Esophagus mucosa (tissue), 1 donor: ENCODE data around the gene TP53I3. TPM values are rescaled to one million over a fixed set of nuclear protein-coding genes. Genes with fewer than 3 reads are reported as not detected.
A peak's percentile ranks its signal among the peaks of the same experiment; 100 is the strongest.
"Not testable (repeated sequence)": the region's sequence is repeated elsewhere in the genome, so short reads cannot be mapped to it uniquely, and the experiment has no call there.

Experiments
- ATAC-seq: fragments of 200-7000 bp; cut with Tn5 transposase; one replicate; pipeline ENCODE4 v1.9.1; 2020
- total RNA-seq: library from RNA; stranded (reverse); gene quantifications from one replicate; pipeline ENCODE4 v1.2.4, GENCODE V29; 2023
- donor health status: DM: yes; HTN: yes; CAD: no.

The TP53I3 gene
- total RNA-seq, 1 donor from 2014 or later = 102 TPM

- ATAC-seq = not testable (repeated sequence)
These were observed 10.6 kb upstream of the TP53I3 start for GRCh38 chr2:24095171-24095677.

- not testable (repeated sequence) for ATAC-seq
These were observed 8.6 kb upstream of the TP53I3 start for GRCh38 chr2:24093270-24093669.

- ATAC-seq = peak; percentile 14
These were observed 4.3 kb upstream of the TP53I3 start for GRCh38 chr2:24088821-24089359.

- ATAC-seq = no peak
These were observed 2.4 kb upstream of the TP53I3 start for GRCh38 chr2:24087032-24087431.

GRCh38 chr2:24086241-24086640 lies 1.6 kb upstream of the TP53I3 start:
- no peak for ATAC-seq

GRCh38 chr2:24085200-24085489 lies 511 bp upstream of the TP53I3 start:
- no peak for ATAC-seq

GRCh38 chr2:24083567-24084385 lies 858 bp downstream of the TP53I3 start:
- ATAC-seq = peak; percentile 76

- no peak for ATAC-seq
These were observed 1.7 kb downstream of the TP53I3 start for GRCh38 chr2:24082787-24083566.

GRCh38 chr2:24080701-24081100 lies 3.9 kb downstream of the TP53I3 start:
- no peak for ATAC-seq

GRCh38 chr2:24077879-24078278 lies 6.8 kb downstream of the TP53I3 start:
- ATAC-seq = no peak

- ATAC-seq = no peak
These were observed 7.1 kb downstream of the TP53I3 start for GRCh38 chr2:24077535-24077877.

GRCh38 chr2:24076849-24077534 lies 7.6 kb downstream of the TP53I3 start:
- no peak for ATAC-seq

GRCh38 chr2:24075915-24076848 lies 8.5 kb downstream of the TP53I3 start, which contains the start of gene SF3B6:
Gene SF3B6 (minus strand): TSS chr2:24076326. CDS start chr2:24076229, 97 bp downstream.
- ATAC-seq = peak; percentile 94

- no peak for ATAC-seq
These were observed 9.4 kb downstream of the TP53I3 start for GRCh38 chr2:24075259-24075658.

GRCh38 chr2:24073816-24074215 lies 10.8 kb downstream of the TP53I3 start:
- ATAC-seq = no peak

GRCh38 chr2:24072259-24072658 lies 12.4 kb downstream of the TP53I3 start:
- no peak for ATAC-seq

- ATAC-seq = no peak
These were observed 19.3 kb downstream of the TP53I3 start for GRCh38 chr2:24065341-24065740.

- no peak for ATAC-seq
These were observed 25.9 kb downstream of the TP53I3 start for GRCh38 chr2:24058564-24059271.

GRCh38 chr2:24055750-24056149 lies 28.9 kb downstream of the TP53I3 start:
- no peak for ATAC-seq

GRCh38 chr2:24054366-24055010 lies 30.1 kb downstream of the TP53I3 start:
- no peak for ATAC-seq

- ATAC-seq = no peak
These were observed 31.7 kb downstream of the TP53I3 start for GRCh38 chr2:24052951-24053350.
